NCI-H1092 (cell line): ENCODE data around the gene RPS6KB2.

Source experiments
- DNase-seq: peaks from one replicate; lab custom pipeline; 2025; lab: John Stamatoyannopoulos, UW

Gene RPS6KB2

GRCh38 chr11:67428052-67429001 lies at the start of gene RPS6KB2:
Gene RPS6KB2, plus strand, starts transcription at chr11:67428494. Its CDS starts 52 bp downstream, at chr11:67428546.
- DNase-seq: peak; percentile 99

GRCh38 chr11:67378544-67378943 lies 49.8 kb upstream of the RPS6KB2 start:
- DNase-seq: no peak

GRCh38 chr11:67379061-67380058 lies 48.9 kb upstream of the RPS6KB2 start:
- DNase-seq: no peak

GRCh38 chr11:67381244-67381972 lies 46.9 kb upstream of the RPS6KB2 start:
- DNase-seq: no peak

GRCh38 chr11:67382276-67383136 lies 45.8 kb upstream of the RPS6KB2 start:
- DNase-seq: peak; percentile 67

- no peak for DNase-seq
Observed at GRCh38 chr11:67384851-67385366, 43.4 kb upstream of the RPS6KB2 start.

GRCh38 chr11:67387069-67387468 lies 41.2 kb upstream of the RPS6KB2 start:
- DNase-seq: no peak

- DNase-seq: no peak
Observed at GRCh38 chr11:67387518-67387917, 40.8 kb upstream of the RPS6KB2 start.

- no peak for DNase-seq
Observed at GRCh38 chr11:67389477-67389876, 38.8 kb upstream of the RPS6KB2 start.

GRCh38 chr11:67390947-67391303 lies 37.4 kb upstream of the RPS6KB2 start:
- no peak for DNase-seq

- peak; percentile 95 for DNase-seq
Observed at GRCh38 chr11:67391304-67392182, 36.8 kb upstream of the RPS6KB2 start, which contains the start of gene RAD9A. Gene RAD9A, plus strand, starts transcription at chr11:67391986. Its CDS starts 59 bp downstream, at chr11:67392045.

- DNase-seq: no peak
Observed at GRCh38 chr11:67392183-67392715, 36.0 kb upstream of the RPS6KB2 start.

GRCh38 chr11:67393437-67393836 lies 34.9 kb upstream of the RPS6KB2 start:
- DNase-seq: no peak

GRCh38 chr11:67393990-67394389 lies 34.3 kb upstream of the RPS6KB2 start:
- no peak for DNase-seq

GRCh38 chr11:67395555-67396258 lies 32.6 kb upstream of the RPS6KB2 start:
- DNase-seq: no peak

- DNase-seq: no peak
Observed at GRCh38 chr11:67396259-67396581, 32.1 kb upstream of the RPS6KB2 start.

- no peak for DNase-seq
Observed at GRCh38 chr11:67396587-67397389, 31.5 kb upstream of the RPS6KB2 start.

- DNase-seq: no peak
Observed at GRCh38 chr11:67397536-67397935, 30.8 kb upstream of the RPS6KB2 start.
